H4 (cell line): Measurements from ENCODE around the gene PLEKHM3. TPM values are rescaled to one million over a fixed set of nuclear protein-coding genes. Genes with fewer than 3 reads are reported as not detected.
A peak's percentile ranks its signal among the peaks of the same experiment; 100 is the strongest.

ENCODE experiments used
- DNase-seq: peaks from one replicate; pipeline ENCODE4 v3.0.0-alpha.2; 2015; ENCODE audit warnings: low spot score
- total RNA-seq: library from RNA; depleted of rRNA; stranded (reverse); fragments of >200 nt; shearing (Covaris generic); gene quantifications from 2 replicates; pipeline ENCODE4 v1.2.3, GENCODE V29; 2014; rRNA removed

Gene PLEKHM3
- total RNA-seq, 1 experiment from 2014 or later, result 2.2 TPM

DNA sequence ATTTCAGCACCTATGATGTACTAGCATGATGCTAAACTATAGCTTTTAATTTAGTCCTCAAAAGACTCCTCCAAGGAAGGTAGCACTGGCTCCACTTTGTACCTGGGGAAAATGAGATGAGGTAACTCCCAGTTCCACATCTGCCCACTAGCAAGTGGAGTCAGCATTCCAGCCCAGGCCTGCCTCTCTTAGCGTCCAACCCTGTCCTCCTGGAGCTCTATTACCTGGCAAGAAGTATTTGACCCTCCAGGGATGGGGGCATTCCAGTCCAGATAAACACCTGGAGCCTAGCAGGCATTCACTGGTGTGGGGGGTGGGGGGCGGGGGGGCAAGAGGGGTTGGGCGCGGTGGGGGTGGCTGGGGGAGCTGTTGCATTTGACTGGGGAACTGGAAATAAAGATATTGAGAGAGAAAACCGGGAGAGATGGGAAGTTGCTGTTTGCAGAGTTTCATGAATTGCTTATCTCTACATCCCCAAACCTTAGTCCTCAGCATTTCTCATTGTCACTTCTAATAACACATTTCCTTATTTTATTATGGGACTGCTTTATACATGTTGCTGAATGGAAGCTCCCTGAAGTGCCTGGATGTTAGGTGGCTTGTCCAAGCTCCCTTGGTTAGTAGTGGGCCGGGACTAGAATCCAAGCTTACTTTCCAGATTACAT is 233.6 kb downstream of the PLEKHM3 start:
- no peak for DNase-seq

DNA sequence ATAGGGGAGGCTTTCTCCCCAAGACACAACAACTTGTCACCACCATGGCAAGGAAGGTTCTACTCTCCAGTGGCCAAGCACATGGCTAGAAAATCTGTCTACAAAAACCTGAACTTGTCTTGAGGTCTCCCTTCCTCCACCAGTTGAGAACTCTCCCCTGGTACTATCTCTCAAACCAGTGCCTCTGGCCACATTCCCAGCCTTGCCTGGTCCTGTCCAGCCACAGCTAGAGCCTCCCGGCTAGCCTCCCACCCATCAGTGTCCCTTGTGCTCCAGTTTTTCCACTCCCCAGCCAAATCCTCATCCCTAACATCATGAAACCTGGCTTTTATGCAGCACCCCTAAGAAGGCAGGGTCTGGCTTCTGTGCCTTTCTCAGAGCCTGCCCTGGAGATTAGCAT is 234.4 kb downstream of the PLEKHM3 start:
- no peak for DNase-seq

- DNase-seq, result no peak
Observed at GRCh38 chr2:207787800-207788199, 237.5 kb downstream of the PLEKHM3 start.

GRCh38 chr2:207787017-207787416 is 238.3 kb downstream of the PLEKHM3 start:
- DNase-seq, result no peak

DNA sequence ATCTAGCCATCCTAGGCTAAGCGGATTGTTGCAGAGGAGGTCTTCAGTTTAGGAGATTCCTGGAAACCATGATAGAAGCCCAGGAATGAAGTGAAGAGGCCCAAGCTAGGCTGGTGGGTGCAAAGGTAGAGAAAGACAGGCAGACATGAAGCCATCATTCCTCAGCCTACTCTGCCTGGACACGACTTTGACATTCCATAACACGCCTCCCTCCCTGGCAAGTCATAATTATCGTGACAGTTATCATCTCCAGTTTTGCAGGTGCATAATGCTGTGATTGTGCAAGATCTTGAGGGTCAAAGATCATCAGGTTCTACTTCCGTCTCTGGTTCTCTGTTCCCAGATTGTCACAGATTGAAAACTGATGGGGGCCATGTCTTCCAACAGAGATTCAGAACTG is 240.4 kb downstream of the PLEKHM3 start:
- no peak for DNase-seq

GRCh38 chr2:207783514-207783913 is 241.8 kb downstream of the PLEKHM3 start:
- no peak for DNase-seq

DNA sequence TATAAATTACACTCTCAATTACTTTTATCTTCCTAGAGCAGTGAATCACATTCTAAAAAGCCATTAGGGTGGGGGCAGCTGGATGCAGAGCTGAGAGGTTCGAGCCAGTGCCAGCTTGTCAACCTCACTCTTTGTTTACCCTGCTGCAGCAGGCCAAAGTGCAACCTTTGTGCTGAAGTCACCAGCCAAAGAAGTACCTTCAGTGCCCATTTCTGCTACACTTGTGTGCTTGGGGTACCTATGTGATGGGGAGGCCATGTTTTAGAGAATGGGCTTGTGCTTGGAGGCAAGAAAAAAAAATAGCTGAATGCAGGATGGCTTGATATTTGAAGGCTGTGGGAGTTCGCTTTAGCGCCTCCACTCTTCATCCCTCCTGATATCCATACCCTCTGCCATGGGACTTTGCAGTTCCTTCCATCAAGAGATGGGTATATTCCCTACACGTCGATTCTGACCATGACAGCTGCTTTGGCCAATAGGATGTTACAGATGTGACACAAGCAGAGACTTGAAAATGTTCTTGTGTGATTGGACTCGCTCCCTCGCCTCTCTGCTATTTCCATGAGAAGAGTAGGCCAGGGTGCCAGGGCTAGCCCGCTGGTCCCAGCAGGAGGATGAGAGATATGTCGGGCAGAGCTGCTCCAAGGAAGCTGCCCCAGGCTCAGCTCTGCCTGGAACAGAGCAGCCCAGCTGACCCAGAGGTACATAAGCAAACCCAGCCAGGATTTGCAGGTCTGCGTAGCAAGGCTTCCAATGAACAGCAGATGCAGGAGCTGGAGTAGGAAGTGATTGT is 242.9 kb downstream of the PLEKHM3 start:
- no peak for DNase-seq

DNA sequence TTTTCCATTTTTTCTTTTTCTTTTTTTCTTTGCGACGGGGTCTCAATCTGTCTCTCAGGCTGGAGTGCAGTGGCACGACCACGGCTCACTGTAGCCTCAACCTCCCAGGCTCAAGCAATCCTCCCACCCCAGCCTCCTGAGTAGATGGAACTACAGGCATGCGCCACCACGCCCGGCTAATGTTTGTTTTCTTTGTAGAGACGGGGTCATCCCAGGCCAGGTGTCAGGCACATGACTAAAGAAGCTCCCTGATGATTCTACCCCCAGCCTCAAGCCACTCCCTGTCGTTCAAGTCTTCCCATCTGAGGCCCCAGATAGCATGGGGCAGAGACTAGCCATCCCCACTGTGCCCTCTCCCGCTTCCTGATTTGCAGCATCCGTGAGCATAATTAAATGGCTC is 245.8 kb downstream of the PLEKHM3 start:
- DNase-seq, result no peak

GRCh38 chr2:207778298-207778882 is 246.9 kb downstream of the PLEKHM3 start:
- DNase-seq, result no peak

DNA sequence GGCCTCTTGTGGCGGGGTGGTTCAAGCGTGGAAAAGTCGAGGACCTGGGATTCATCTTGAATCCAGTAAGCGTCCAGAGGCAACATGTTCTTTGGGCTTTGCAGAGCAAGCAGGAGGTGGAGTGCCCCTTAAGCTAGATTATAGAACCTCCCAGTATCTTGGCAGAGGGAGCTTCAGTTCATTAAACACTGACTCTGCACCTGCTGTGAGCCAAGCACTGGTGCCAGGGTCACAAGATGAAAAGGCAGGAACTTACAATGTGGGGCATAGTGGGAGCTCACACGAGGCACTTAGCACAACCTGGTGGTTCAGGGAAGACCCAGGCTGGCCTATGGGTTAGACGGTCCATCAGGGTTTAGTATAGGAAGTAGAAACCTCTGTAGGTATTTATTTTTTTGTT is 248.2 kb downstream of the PLEKHM3 start:
- DNase-seq, result no peak

GRCh38 chr2:207775473-207775872 is 249.9 kb downstream of the PLEKHM3 start:
- DNase-seq, result no peak

DNA sequence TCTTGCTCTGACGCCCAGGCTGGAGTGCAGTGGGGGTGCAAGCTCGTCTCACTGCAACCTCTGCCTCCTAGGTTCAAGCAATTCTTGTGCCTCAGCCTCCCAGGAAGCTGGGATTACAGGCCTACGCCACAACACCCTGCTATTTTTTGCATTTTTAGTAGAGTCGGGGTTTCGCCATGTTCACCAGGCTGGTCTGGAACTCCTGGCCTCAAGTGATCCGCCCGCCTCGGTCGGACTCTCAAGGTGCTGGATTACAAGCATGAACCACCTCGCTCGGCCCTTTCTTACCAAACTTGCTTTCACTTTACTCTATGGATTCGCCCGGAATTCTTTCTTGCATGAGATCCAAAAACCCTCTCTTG is 252.5 kb downstream of the PLEKHM3 start:
- DNase-seq, result no peak

DNA sequence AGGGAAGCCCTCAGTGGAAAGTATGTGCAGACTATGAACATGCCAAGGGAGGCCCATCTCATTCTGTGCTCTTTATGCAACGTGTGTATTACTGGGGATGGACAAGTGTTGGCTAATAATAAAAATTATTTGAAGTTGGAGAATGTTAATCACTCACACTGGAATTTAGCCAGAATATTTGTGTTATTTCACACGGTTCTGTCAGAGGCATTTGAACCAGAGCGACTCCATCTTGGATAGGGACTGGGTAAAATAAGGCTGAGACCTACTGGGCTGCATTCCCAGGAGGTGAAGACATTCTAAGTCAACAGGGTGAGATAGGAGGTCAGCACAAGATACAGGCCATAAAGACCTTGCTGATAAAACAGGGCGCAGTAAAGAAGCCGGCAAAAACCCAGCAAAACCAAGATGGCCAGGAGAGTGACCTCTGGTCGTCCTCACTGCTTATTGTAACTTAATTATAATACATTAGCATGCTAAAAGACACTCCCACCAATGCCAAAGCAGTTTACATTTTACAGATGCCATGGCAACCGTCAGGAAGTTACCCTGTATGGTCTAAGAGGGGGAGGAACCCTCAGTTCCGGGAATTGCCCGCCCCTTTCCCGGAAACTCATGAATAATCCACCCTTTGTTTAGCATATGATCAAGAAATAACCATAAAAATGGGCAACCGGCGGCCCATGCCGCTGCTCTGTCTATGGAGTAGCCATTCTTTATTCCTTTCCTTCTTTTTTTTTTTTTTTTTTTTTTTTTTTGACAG is 253.1 kb downstream of the PLEKHM3 start:
- DNase-seq, result peak; percentile 50

DNA sequence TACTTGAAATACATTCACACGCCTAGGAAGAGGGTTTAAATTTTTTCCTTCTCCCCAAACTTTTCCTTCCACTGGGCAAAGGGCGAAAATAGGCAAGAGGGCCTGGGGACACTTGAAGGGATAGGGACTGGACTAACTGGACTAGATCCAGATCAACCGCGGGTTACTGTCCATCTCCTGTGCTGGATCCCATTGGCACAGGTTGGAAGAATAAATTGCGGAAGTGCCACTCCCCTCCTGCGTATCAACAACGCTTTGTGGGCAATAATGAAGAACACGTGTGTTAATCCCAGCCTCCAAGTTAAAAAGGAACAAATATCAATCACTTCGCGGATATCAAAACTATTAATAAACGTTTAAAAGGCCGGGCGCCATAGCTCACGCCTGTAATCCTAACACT is 253.9 kb downstream of the PLEKHM3 start:
- no peak for DNase-seq

Other genes with a start within 250 kb of the PLEKHM3 start
- not detected in 2 replicates for gene CRYGD, start 99.0 kb upstream of the PLEKHM3 start, total RNA-seq
- not detected in 2 replicates for gene CRYGC, start 104.3 kb upstream of the PLEKHM3 start, total RNA-seq
- not detected in 2 replicates for gene CRYGB, start 120.6 kb upstream of the PLEKHM3 start, total RNA-seq
- gene CRYGA, start 138.1 kb upstream of the PLEKHM3 start, total RNA-seq, result not detected in 2 replicates
- gene C2orf80, start 164.5 kb upstream of the PLEKHM3 start, total RNA-seq, result not detected in 2 replicates
- 230 and 259 TPM in 2 replicates for gene IDH1, start 229.5 kb upstream of the PLEKHM3 start, total RNA-seq
- 11.8 and 16.0 TPM in 2 replicates for gene PIKFYVE, start 240.7 kb upstream of the PLEKHM3 start, total RNA-seq